HEK293 (cell line): ENCODE measurements around the gene CDC42EP5.
"Not testable (repeated sequence)": the region's sequence is repeated elsewhere in the genome, so short reads cannot be mapped to it uniquely, and the experiment has no call there.

Experiments
- CTCF ChIA-PET: fragments of 350-600 bp; formaldehyde crosslinking; extraction: SDS; loops from one replicate; lab custom pipeline; 2021; ENCODE audit warnings: antibody characterized with exemption; lab: Yijun Ruan, JAX
- POLR2A ChIA-PET: fragments of 300-600 bp; formaldehyde crosslinking; extraction: SDS; loops from one replicate; lab custom pipeline; 2020; ENCODE audit warnings: antibody characterized with exemption, inconsistent platforms; lab: Yijun Ruan, JAX
- H3K27ac ChIP-seq: fragments of 200-500 bp; sonication (Bioruptor generic); 2 replicates; pipeline ENCODE4 v1.5.1; 2014; ENCODE audit warnings: low read depth, low read length, control low read depth, inconsistent platforms; ENCODE audit errors: extremely low read depth
- H3K36me3 ChIP-seq, 2 experiments: fragments of 200-500 bp in 1 of 2; sonication (Bioruptor generic) in 1 of 2; 1 replicate in 1 of 2; 2 replicates in 1 of 2; pipeline ENCODE4 v1.5.1; 2014 to 2017; ENCODE audit warnings: inconsistent platforms in 2 of 2, low read length in 2 of 2; ENCODE audit not compliant: control insufficient read depth in 2 of 2, insufficient read depth in 1 of 2
- H3K4me1 ChIP-seq: fragments of 200-500 bp; sonication (Bioruptor generic); 2 replicates; pipeline ENCODE4 v1.5.1; 2014; ENCODE audit warnings: mild to moderate bottlenecking, low read length, inconsistent platforms; ENCODE audit not compliant: control insufficient read depth, insufficient read depth
- H3K4me3 ChIP-seq: 2 replicates; pipeline ENCODE4 v1.5.1; 2011; ENCODE audit warnings: low read depth, mild to moderate bottlenecking, control low read depth, low read length, moderate library complexity
- H3K9me3 ChIP-seq: fragments of 200-500 bp; sonication (Bioruptor generic); 2 replicates; pipeline ENCODE4 v1.5.1; 2014; ENCODE audit warnings: low read depth, low read length, inconsistent platforms; ENCODE audit not compliant: control insufficient read depth, insufficient read depth
- KLF8 ChIP-seq: fragments of 450-650 bp; formaldehyde crosslinking; IDR thresholded peaks from 2 replicates; pipeline ENCODE4 v1.5.1; 2016; ENCODE audit warnings: missing biosample characterization, missing genetic modification characterization
- MZF1 ChIP-seq: fragments of 450-650 bp; formaldehyde crosslinking; IDR thresholded peaks from 2 replicates; pipeline ENCODE4 v1.5.1; 2017; ENCODE audit warnings: missing biosample characterization, missing genetic modification characterization, borderline replicate concordance
- SCRT2 ChIP-seq: fragments of 450-650 bp; formaldehyde crosslinking; IDR thresholded peaks from 2 replicates; pipeline ENCODE4 v1.5.1; 2016; ENCODE audit warnings: missing biosample characterization, missing genetic modification characterization
- SP2 ChIP-seq: fragments of 450-650 bp; formaldehyde crosslinking; IDR thresholded peaks from 2 replicates; pipeline ENCODE4 v1.5.1; 2016; ENCODE audit warnings: missing biosample characterization, missing genetic modification characterization
- TCF7L2 ChIP-seq: IDR thresholded peaks from 2 replicates; pipeline ENCODE4 v1.6.1; 2011; ENCODE audit warnings: low read depth, mild to moderate bottlenecking, inconsistent platforms, low read length, moderate library complexity, borderline replicate concordance
- WT1 ChIP-seq: fragments of 450-650 bp; formaldehyde crosslinking; IDR thresholded peaks from 2 replicates; pipeline ENCODE4 v1.5.1; 2016; ENCODE audit warnings: missing biosample characterization, missing genetic modification characterization
- ZBTB1 ChIP-seq: fragments of 450-650 bp; formaldehyde crosslinking; IDR thresholded peaks from 2 replicates; pipeline ENCODE4 v1.5.1; 2016; ENCODE audit warnings: missing biosample characterization, missing genetic modification characterization
- ZBTB20 ChIP-seq: fragments of 450-650 bp; formaldehyde crosslinking; IDR thresholded peaks from 2 replicates; pipeline ENCODE4 v1.5.1; 2016; ENCODE audit warnings: missing biosample characterization, missing genetic modification characterization
- ZNF112 ChIP-seq: fragments of 450-650 bp; formaldehyde crosslinking; IDR thresholded peaks from 2 replicates; pipeline ENCODE4 v1.5.0; 2017; ENCODE audit warnings: missing biosample characterization, missing genetic modification characterization
- ZNF155 ChIP-seq: fragments of 450-650 bp; formaldehyde crosslinking; IDR thresholded peaks from 2 replicates; pipeline ENCODE4 v1.5.1; 2016; ENCODE audit warnings: missing biosample characterization, missing genetic modification characterization
- ZNF239 ChIP-seq: fragments of 450-650 bp; formaldehyde crosslinking; IDR thresholded peaks from 2 replicates; pipeline ENCODE4 v1.5.1; 2016; ENCODE audit warnings: missing biosample characterization, missing genetic modification characterization
- ZNF24 ChIP-seq: fragments of 450-650 bp; formaldehyde crosslinking; IDR thresholded peaks from 2 replicates; pipeline ENCODE4 v1.5.1; 2016; ENCODE audit warnings: missing biosample characterization, missing genetic modification characterization
- ZNF324 ChIP-seq: fragments of 450-650 bp; formaldehyde crosslinking; IDR thresholded peaks from 2 replicates; pipeline ENCODE4 v1.5.1; 2016; ENCODE audit warnings: missing biosample characterization, missing genetic modification characterization
- ZNF473 ChIP-seq: fragments of 450-650 bp; formaldehyde crosslinking; IDR thresholded peaks from 2 replicates; pipeline ENCODE4 v1.5.1; 2017; ENCODE audit warnings: missing biosample characterization, missing genetic modification characterization
- ZNF544 ChIP-seq: fragments of 450-650 bp; formaldehyde crosslinking; IDR thresholded peaks from 2 replicates; pipeline ENCODE4 v1.5.0; 2017; ENCODE audit warnings: missing biosample characterization, missing genetic modification characterization
- ZNF548 ChIP-seq: fragments of 450-650 bp; formaldehyde crosslinking; IDR thresholded peaks from 2 replicates; pipeline ENCODE4 v1.5.1; 2016; ENCODE audit warnings: missing biosample characterization, missing genetic modification characterization
- ZNF621 ChIP-seq: fragments of 450-650 bp; formaldehyde crosslinking; IDR thresholded peaks from 2 replicates; pipeline ENCODE4 v1.5.1; 2017; ENCODE audit warnings: missing biosample characterization, missing genetic modification characterization
- ZNF629 ChIP-seq: fragments of 450-650 bp; formaldehyde crosslinking; IDR thresholded peaks from 2 replicates; pipeline ENCODE4 v1.5.1; 2017; ENCODE audit warnings: missing biosample characterization, missing genetic modification characterization
- ZNF660 ChIP-seq: fragments of 450-650 bp; IDR thresholded peaks from 2 replicates; pipeline ENCODE4 v1.5.1; 2018; ENCODE audit warnings: missing biosample characterization, mild to moderate bottlenecking, missing genetic modification characterization
- ZNF791 ChIP-seq: fragments of 450-650 bp; formaldehyde crosslinking; IDR thresholded peaks from 2 replicates; pipeline ENCODE4 v1.5.1; 2016; ENCODE audit warnings: missing biosample characterization, missing genetic modification characterization
- ZNF830 ChIP-seq: fragments of 450-650 bp; IDR thresholded peaks from 2 replicates; pipeline ENCODE4 v1.5.0; 2018; ENCODE audit warnings: missing biosample characterization, missing genetic modification characterization, low read depth, mild to moderate bottlenecking, moderate library complexity
- ZSCAN16 ChIP-seq: fragments of 450-650 bp; formaldehyde crosslinking; IDR thresholded peaks from 2 replicates; pipeline ENCODE4 v1.5.1; 2016; ENCODE audit warnings: missing biosample characterization, missing genetic modification characterization
- TF ChIP-seq, protein P1 (sequence below): fragments of 450-650 bp; formaldehyde crosslinking; IDR thresholded peaks from 2 replicates; pipeline ENCODE4 v1.5.1; 2017; ENCODE audit warnings: missing biosample characterization, missing genetic modification characterization
- TF ChIP-seq, protein P2 (sequence below): IDR thresholded peaks from 2 replicates; pipeline ENCODE4 v1.6.1; 2011; ENCODE audit warnings: mild to moderate bottlenecking, low read depth, low read length, borderline replicate concordance

CDC42EP5 gene

GRCh38 chr19:54506079-54506478 lies 33.0 kb upstream of the CDC42EP5 start:
- POLR2A ChIA-PET: no interaction called here
- Histone ChIP-seq H3K4me1 (no peaks in the 10 kb centered on the region), H3K36me3 (no peaks in the 10 kb centered on the region), H3K4me3 (no peak overlapping the region), H3K9me3 (no peaks in the 10 kb centered on the region)
- CTCF ChIA-PET: interaction anchor here (1.0 to 1.2 kb wide), 2 partner anchors 25 to 148 kb away, joined by 3 to 4 read pairs; no protein-coding TSS in a partner anchor
- no peak for TF ChIP-seq ZNF629
- TF ChIP-seq ZNF830 (tag by site-specific recombination): no peak
- no peak for TF ChIP-seq ZNF660 (tag by site-specific recombination)
- no peak for TF ChIP-seq ZNF112
- no peak for TF ChIP-seq ZSCAN16 (tag by site-specific recombination)
- TF ChIP-seq ZNF239: no peak
- no peak for TF ChIP-seq ZBTB20 (tag by site-specific recombination)
- TF ChIP-seq ZBTB1 (tag by site-specific recombination): no peak
- no peak for TF ChIP-seq ZNF548 (tag by site-specific recombination)
- TF ChIP-seq ZNF155: no peak
- TF ChIP-seq MZF1 (tag by site-specific recombination): no peak
- no peak for TF ChIP-seq TCF7L2
- no peak for TF ChIP-seq WT1 (tag by site-specific recombination)
- no peak for TF ChIP-seq ZNF621
- no peak for TF ChIP-seq ZNF324 (tag by site-specific recombination)
- no peak for TF ChIP-seq ZNF544 (tag by site-specific recombination)
- TF ChIP-seq SCRT2: no peak
- no peak for TF ChIP-seq ZNF791
- TF ChIP-seq, all 188 proteins: peak for 0
- no peak overlapping the region for H3K27ac ChIP-seq

- CTCF ChIA-PET: interaction anchor here (0.6 kb wide), 1 partner anchor 170 kb away, joined by 7 read pairs; no protein-coding TSS in a partner anchor
- H3K4me1 ChIP-seq, H3K9me3 ChIP-seq, POLR2A ChIA-PET, H3K27ac ChIP-seq, H3K4me3 ChIP-seq, H3K36me3 ChIP-seq: not testable (repeated sequence)
Measured at GRCh38 chr19:54505542-54505941, 32.4 kb upstream of the CDC42EP5 start.

DNA sequence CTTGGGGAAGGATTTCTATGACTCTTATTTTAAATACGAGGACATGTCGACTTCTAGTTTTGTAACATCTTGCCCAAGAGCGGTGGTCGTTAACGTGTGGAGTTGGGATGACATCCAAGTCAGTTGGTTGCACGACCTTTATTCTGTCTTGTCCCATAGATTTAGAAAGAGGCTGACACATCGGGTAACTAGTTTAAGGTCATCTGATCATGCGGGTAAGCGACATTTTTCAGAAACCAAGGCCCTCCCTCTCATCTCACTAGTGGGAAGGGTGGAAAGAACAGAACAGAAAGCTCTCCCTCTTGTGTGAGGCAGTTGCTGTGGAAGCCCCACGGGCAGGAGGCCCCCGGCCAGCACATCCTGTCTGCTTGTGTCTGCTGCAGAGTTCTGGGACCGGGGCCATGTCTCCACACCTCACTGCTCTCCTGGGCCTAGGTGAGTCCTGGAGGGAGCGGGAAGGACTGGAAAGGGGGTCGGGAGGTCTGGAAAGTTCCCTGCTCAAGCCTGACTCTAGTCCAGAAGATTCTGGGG lies 29.5 kb upstream of the CDC42EP5 start, which contains the start of gene LAIR2:
Gene LAIR2 (plus strand): TSS at position 314 of the 531 bp plus-strand sequence. CDS start 88 bp downstream, at position 402.
- Histone ChIP-seq H3K36me3 (no peaks in the 10 kb centered on the region), H3K9me3 (no peaks in the 10 kb centered on the region), H3K4me3 (no peak within 1 kb of the TSS), H3K4me1 (no peaks in the 10 kb centered on the region), H3K27ac (no peak within 1 kb of the TSS)
- ChIA-PET CTCF (interaction anchor here (1.7 kb wide), 1 partner anchor 22 kb away, joined by 9 read pairs; no protein-coding TSS in a partner anchor), POLR2A (no interaction called here)
- TF ChIP-seq ZNF24 (tag by site-specific recombination) (no peak), ZNF473 (no peak), ZNF830 (tag by site-specific recombination) (no peak), KLF8 (tag by site-specific recombination) (no peak), SCRT2 (no peak), SP2 (tag by site-specific recombination) (no peak)
- TF ChIP-seq, protein P1, sequence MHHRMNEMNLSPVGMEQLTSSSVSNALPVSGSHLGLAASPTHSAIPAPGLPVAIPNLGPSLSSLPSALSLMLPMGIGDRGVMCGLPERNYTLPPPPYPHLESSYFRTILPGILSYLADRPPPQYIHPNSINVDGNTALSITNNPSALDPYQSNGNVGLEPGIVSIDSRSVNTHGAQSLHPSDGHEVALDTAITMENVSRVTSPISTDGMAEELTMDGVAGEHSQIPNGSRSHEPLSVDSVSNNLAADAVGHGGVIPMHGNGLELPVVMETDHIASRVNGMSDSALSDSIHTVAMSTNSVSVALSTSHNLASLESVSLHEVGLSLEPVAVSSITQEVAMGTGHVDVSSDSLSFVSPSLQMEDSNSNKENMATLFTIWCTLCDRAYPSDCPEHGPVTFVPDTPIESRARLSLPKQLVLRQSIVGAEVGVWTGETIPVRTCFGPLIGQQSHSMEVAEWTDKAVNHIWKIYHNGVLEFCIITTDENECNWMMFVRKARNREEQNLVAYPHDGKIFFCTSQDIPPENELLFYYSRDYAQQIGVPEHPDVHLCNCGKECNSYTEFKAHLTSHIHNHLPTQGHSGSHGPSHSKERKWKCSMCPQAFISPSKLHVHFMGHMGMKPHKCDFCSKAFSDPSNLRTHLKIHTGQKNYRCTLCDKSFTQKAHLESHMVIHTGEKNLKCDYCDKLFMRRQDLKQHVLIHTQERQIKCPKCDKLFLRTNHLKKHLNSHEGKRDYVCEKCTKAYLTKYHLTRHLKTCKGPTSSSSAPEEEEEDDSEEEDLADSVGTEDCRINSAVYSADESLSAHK: no peak
- TF ChIP-seq, protein P2, sequence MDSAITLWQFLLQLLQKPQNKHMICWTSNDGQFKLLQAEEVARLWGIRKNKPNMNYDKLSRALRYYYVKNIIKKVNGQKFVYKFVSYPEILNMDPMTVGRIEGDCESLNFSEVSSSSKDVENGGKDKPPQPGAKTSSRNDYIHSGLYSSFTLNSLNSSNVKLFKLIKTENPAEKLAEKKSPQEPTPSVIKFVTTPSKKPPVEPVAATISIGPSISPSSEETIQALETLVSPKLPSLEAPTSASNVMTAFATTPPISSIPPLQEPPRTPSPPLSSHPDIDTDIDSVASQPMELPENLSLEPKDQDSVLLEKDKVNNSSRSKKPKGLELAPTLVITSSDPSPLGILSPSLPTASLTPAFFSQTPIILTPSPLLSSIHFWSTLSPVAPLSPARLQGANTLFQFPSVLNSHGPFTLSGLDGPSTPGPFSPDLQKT: no peak

GRCh38 chr19:54498451-54498772 lies 25.3 kb upstream of the CDC42EP5 start:
- H3K4me1 ChIP-seq, POLR2A ChIA-PET, H3K9me3 ChIP-seq, H3K27ac ChIP-seq, H3K4me3 ChIP-seq, H3K36me3 ChIP-seq: not testable (repeated sequence)
- CTCF ChIA-PET: interaction anchor here (0.6 kb wide), 1 partner anchor 686 kb away, joined by 3 read pairs; no protein-coding TSS in a partner anchor

- H3K36me3 ChIP-seq, H3K27ac ChIP-seq, H3K4me3 ChIP-seq, H3K9me3 ChIP-seq, H3K4me1 ChIP-seq, POLR2A ChIA-PET, CTCF ChIA-PET: not testable (repeated sequence)
Measured at GRCh38 chr19:54497747-54498450, 24.8 kb upstream of the CDC42EP5 start.
